HG03097 (cell line): Measurements from ENCODE around the gene SLCO4A1.
"Not testable (repeated sequence)": the region's sequence is repeated elsewhere in the genome, so short reads cannot be mapped to it uniquely, and the experiment has no call there.

Experiments used
- ATAC-seq: cut with Tn5 transposase; IDR thresholded peaks from one replicate; pipeline ENCODE4 v1.9.1; 2021; ENCODE audit not compliant: unreplicated experiment, low FRiP score

Gene SLCO4A1

DNA sequence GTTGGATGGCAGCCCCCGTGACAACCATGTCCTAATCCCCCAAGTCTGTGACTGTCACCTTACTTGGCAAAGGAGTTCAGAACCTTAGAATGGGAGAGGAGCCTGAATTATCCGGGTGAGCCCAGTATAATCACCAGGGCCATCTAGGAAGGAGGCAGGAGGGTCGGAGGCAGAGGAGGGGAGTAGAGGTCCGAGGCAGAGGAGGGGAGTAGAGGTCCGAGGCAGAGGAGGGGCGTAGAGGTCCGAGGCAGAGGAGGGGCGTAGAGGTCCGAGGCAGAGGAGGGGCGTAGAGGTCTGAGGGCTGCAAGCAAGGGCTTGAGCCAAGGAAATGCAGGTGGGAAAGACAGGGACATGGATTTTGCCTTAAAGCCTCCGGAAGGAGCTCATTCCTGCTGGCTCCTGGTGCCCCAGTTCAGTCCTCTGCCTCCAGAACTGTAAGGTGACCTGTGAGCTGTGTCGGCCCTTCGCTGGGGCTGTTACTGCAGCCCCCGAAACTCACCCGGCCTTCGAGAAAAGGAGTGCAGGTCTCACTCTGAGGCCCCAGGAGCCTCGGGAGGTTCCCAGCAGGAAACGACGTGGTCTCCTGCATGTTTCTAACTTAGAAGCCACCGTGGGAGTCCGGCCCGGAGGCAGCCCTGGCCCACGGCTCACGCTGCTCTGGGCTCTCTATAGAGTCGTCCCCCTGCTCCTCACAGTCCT is 20.0 kb upstream of the SLCO4A1 start:
- ATAC-seq = no peak

DNA sequence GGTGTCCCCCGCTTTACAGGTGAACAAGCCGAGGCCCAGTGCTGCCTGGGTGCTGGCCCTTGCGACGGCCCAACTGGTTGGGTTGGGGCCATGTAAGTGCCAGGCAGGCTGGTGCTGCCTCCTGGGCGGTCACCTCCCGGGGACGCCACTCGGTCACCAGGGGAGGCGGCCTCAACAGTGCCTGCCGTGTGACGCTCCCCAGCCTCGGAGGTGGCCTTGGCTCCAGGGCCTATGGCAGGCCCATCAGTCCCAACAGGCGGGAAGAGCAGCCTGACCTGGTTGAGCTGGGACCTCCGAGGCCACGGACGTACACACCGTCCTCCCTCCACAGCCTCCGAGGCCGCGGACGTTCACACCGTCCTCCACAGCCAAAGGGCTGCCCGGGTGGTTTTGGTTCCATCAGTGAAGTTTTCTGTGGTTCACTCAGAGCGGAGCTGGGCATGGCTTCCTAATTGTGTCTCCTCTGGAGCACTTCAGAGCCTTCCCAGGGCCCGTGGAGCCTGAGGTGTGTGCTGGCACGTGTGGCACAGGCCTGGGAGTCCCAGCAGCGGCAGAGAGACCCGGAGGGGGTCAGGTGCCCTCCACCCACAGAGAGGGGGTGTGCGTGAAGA is 19.3 kb upstream of the SLCO4A1 start:
- no peak for ATAC-seq

DNA sequence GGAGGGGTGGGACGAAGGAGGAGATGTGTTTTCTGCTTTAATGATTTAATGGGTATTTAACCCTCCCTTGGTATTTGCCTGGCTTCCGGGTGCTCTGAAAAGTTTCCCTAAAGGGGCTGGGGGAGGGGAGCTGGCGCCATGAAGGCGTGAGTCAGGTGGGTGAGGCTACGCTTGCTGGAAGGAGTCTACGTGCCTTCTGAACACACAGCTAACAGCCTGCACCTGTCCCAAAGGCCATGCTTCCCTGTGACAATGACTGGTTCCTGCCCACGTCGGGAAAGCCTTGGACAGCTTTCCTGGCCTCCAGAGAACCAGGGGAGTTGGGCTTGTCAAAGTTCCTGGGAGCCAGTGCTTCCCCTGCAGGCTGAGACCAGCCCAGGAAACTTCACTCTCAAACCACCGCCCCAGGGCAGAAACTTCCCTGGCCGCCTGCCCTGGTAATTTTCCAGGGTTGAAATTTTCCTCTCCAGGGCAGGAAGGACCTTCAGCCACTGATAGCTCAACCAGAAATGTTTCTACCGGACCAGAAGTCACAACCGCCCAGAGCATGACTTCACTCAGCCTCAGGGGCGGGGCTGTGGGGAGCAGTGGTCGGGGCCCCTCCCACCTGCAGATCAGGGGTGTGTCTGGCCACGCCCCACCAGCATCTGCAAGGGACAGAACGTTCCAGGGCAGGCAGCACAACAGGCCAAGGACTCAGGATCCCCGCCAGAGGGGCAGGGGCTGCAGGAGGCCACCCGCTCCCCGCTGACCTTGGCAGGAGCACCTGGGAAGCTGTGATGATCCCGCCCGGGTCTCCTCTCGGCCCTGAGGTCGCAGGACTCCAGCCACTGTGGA is 18.6 kb upstream of the SLCO4A1 start:
- peak; percentile 64 for ATAC-seq

DNA sequence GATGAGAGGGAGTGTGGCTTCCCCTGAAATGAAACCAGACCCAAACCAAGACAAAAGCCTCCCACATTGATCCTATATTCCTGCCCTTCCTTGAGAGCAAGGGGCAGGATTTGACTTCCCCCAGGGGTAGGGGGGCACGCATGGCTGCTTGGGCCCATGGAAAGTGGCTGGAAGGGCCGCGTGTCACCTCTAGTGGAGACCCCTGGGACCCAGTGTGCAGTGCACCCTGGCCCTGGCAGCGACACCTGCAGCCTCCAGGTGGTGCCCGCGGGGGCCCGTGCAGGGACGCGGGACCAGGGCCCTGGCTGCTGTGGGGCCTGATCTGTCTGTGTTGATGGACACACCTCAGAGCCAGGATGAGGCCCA is 18.0 kb upstream of the SLCO4A1 start:
- ATAC-seq = peak; percentile 42

DNA sequence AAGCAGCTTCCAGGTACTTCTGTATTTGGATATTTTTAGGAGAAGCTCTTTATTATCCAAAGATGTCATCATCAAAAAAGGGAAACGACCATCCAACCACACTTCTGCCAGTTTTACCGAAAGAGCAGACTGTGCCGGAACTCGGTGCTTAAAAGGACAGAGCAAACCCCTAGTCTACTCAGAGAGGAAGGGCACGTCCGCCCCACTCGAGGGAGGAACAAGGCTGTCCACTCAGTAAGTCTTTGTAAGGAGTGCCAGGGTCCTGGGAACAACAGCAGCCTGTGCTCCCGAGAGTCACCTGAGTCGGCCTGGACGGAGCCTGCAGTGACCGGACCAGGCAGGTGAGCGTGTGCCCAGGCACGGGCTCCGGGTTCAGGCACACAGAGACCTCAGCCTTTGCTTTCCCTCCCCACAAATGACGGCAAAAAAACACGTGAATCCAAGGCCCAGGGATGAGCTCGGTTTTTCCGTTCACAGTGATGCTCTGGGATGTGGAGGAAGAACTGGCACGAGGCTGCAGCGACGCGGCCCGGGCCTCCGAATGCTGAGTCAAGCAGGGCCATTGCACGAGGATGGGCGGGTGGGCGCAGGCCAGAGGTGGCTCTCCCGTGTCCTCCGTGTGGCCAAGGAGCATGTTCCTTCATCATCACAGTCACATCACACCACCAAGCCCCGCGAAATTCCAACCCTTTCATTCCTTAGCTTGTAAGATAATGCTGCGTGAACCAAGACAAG is 17.4 kb upstream of the SLCO4A1 start:
- no peak for ATAC-seq

DNA sequence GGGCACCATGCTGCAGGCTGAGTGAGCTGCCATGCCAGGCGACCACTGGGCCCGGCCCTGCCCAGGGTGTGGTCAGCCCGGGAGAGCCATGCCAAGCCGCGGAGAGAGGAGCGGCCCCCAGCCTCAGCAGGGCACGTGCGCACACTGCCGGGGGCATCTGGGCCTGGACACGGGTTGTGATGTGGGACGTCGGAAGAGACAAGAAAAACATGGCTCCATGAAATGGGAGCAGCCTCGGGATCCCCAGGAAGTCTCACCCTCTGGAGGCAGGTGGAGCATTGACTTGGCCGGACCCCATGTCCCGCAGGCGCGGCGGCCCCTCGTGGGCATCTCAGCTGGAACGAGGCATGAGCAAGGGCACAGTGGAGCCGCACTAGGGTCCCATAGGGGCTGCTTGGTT is 16.8 kb upstream of the SLCO4A1 start:
- no peak for ATAC-seq

DNA sequence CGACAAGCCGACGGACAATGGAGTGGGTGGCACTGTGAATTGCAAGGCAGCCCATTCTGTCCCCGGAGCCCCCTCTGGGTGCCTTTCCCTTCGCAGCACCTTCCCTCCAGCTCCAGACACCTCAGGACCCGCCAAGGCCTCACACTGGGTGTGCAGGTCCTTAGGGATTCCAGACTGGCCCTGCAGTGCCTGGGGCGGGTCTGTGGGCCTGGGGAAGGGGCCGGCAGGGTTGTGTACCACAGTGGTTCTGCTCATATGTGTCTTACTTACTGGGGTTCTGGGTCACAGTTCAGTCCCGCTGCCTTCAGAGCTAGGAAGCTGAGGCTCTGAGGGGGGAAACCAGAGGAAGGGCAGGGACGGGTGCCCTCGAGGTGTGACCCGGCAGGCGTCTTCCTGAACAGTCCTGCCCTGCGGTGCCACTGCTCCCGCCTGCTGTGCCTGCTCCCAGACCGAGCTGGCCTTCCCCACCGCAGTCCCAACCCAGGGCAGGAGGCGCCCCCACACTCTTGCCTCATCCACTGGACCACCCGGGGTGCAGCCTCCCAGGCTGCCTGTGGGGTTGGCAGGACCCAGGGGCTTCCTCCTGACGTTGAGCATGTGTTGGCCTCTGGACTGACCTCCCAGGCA is 16.3 kb upstream of the SLCO4A1 start:
- ATAC-seq = no peak

DNA sequence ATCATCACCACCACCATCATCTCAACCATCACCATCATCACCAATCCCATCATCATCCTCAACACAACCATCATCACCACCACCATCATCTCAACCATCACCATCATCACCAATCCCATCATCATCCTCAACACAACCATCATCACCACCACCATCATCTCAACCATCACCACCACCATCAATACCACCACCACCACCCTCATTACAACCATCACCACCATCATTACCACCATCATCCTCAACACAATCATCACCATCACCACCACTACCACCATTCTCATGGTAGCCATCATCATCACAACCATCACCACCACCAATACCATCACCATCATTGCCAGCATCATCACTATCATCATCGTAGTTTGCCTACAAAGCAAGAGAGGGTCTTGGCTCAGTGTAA is 14.9 kb upstream of the SLCO4A1 start:
- not testable (repeated sequence) for ATAC-seq

DNA sequence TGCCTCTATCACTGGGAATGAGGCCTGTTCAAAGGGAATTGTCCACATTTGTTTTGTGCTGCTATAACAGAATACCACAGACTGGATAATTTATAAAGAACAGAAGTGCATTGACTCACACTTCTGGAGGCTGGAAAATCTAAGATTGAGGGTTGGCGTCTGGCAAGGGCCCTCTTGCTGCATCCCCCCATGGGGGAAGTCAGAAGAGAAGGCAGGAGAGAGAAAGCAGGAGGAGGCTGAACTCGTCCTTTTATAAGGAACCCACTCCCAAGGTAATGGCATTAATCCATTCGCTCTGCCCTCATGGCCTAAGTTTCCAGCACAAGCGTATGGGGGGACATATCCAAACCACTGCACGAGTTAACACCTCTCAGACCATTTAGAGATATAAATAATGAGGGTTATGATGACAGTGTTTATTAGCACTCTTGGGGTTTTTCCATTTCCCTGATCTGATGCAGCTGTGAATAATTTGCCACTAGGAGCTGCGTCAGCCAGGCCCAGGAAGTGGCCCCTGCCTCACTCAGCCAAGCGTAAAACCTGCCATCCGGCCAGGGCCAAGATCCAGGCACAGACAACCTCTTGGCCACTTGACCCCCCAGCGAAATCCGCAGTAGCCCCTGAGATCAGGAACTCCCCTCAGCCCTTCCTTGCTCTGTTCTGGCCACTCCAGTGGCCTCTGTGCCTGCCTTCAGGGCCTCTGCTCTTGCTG is 14.2 kb upstream of the SLCO4A1 start:
- no peak for ATAC-seq

DNA sequence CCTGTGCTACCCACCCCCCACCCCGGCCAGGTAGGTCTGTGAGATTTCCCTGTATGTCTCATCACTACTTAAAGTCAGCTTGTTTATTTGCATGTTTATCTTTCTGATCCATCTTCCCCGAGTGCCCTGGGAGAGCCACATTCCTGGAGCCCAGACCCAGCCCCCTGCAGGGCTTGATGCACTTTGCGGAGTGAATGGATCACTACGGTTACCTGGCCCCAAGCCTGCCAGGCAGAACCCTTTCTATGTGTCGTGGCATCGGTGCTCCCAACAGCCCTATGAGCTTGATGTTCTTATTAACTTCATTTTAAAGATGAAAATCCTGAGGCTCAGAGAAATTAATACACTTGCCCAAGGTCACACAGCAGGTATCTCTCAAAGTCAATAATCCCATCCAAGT is 13.6 kb upstream of the SLCO4A1 start:
- ATAC-seq = no peak

DNA sequence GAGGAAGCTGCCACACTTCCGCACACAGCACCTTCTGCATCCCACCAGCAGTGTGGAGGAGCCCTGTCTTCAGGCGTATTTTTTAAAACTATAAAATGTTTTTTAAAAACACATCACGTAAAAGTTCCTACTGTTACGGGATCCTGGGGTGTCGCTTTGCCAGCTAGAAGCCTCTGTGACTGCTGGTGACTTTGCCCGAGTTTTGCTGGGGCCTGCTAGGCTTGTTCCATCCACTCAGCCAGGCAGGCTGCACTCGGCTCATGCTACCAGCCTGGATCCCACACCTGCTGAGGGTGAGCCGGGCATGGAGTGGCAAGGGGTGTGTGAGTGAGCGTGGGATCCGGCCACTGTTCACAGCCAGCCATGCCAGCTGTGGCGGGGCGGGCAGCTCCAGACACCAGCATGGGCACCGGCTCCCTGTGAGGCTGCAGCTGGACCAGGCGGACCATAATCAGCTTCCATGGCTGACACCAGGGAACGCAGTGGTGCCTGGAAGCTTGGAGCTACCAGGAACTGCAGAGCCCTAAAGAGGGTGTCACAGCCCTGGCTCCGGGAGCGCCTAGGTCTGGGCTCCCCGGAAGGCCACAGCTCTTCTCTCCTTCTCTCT is 12.3 kb upstream of the SLCO4A1 start:
- no peak for ATAC-seq

DNA sequence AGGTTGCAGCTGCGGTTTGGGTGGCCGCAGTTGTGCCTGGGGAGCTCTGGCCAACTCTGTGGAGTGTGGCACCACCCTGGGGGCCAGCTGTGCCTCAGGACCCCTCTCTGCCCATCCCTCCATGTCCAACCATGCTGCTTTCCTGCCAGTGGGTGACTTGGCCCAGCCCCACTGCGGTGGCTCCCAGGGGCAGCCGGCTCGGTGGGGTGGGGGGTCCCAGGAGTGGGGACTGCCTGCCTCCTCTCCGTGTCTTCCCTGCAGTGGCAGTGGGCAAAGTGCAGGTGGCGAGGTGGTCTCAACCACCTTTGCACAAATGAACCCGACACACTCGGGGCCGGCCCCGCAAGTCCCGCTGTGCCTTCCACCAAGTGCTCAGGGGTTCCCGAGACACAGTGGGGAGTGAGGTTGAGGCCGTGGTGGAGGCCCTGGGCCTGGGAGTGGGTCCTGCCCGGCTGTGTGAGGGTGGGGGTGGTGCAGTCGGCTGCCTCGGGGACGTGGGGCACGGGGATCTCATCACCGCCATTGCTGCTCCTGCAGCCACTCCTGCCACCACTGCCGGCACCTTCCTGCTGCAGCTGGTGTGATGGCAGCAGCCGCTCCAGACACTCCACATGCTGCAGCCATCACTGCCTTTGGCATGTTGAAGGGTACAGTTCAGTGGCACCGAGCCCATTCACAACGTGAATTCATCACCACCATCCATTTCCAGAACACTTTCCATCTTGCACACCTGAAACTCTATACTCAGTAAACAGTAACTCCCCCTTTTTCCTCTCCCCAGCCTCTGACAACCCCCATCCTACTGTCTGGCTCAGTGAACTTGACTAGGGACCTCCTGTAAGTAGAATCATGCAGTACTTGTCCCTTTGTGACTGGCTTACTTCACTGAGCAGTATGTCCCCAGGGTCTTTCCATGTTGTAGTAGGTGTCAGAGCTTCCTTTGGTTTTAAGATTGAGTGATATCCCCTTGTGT is 10.7 kb upstream of the SLCO4A1 start:
- ATAC-seq = no peak

DNA sequence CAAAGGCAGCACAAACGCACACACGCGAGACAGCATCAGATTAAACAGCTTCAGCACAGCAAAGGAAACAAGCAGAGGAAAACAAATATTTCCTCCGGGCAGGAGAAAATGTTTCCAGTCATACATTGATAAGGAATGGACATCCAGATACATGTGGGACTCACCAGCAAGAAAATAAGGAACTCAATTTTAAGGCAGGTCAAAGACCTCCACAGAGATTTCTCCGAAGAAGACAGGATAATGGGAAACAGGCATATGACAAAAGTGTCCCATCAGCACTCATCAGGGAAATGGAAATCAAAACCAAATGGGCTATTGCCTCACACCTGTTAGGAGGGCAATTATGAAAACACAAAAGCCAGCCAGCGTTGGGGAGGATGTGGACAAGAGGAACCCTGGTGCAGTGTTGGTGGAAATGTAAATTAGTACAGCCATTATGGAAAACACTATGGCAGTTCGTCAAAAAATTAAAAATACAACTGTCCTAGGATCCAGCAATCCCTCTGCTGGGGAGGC is 9.7 kb upstream of the SLCO4A1 start:
- no peak for ATAC-seq

DNA sequence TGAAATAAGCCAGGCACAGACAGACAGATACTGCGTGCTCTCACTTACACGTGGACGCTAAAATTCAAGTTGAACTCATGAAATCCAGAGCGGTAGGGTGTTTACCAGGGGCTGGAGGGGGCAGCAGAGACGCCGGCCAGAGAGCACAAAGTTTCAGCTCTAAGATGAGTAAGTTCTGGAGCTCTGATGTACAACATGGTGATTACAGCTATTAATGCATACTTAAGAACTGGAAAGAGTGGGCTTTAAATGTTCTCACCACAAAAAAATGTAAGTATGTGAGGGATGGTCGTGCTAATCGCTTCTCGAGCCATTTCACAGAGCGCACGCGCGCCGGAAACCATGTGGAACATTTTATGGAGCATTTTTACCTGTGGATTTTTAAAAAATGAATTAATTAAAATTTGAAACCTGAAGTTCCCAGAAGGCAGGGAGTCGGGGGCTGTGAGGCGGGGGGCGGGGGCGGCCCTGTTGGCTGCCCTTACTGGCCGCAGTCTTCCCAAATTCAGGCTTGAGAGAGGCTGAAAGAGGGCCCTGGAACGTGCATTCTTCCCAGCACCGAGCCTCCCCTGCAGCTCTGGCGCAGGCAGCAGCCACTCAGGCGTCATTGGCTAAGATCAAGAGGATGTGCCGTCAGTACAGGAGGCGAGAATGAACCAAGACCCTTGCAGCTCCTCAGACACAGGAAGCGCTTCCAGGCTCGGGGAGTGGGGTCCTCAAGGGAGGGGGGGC is 8.5 kb upstream of the SLCO4A1 start:
- no peak for ATAC-seq

DNA sequence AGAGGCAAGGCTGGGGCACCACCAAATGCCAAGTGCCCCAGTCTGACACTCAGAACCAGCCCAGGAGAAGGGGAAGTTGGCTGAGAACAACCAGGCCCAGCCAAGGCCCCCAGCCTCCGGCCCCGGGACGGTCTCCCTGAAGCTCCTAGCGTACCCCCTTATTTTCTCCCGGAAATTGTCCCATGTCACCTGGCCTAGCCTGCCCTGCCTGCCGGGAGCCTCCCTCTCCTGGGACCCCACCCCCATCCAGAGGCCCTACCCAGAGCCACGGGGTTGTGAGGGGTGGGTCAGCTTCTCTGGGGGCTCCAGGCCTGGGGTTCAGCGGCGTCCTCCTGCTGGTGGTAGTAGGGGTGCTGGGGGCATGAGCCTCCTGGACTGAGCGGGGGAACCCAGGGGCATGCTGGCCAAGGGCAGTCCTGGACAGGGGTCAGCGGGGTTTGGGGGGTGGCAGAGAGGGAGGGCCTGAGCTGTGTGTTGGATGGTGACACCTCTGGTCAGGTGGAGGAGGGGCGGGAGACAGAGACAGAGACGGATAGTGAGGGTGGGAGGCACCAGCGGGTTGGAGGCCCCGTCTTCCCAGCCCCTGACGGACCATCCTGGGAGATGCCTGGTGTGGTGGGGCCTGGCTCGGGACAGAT is 7.9 kb upstream of the SLCO4A1 start:
- ATAC-seq = no peak

DNA sequence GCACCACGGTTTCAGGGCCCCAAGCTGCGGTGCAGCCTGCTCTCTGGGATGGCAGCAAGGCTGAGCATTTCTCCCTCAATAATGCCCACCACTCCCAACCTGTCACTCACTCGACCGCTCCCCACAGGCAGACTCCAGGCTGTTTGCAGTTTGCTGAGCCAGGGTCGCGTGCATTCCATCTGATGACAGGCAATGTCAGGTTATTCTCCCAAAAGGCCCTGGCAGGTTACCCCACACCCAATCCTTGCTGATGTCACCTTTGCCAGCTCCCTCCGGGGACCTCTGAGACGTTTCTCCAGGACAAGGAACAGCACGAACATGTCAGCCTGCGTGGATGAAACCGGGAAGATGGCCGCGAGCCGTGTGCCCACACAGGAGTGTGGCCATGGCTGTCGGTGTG is 7.1 kb upstream of the SLCO4A1 start:
- ATAC-seq = no peak

DNA sequence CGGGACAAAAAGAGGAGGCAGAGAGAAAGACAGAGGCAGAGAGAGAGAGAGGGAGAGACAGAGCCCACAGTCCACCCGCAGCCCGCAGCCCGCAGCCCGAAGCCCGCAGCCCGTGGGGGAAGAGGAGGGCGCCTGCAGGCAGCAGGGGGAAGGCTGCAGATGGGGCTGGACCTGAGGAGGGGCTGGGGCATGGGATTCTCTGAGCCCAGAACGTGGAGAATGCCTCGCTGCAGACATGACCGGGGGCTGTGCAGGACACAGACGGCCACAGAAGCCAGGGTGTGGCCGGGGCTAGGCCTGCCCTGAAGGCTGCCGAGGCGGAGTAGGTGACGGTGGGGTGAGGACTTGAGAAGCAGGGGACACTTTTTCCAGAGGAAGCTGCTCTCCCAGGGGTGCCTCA is 6.5 kb upstream of the SLCO4A1 start:
- ATAC-seq = no peak
